Measurements from ENCODE around the gene ARVCF. TPM values are rescaled to one million over a fixed set of nuclear protein-coding genes. Genes with fewer than 3 reads are reported as not detected.

Gene ARVCF
- total and polyA plus RNA-seq, 2 experiments from 2014 or later = 15.6 to 122 TPM

- Mint-ChIP-seq H3K36me3 (ENCODE audit: low read depth) (no peaks in the 10 kb centered on the region), H3K4me1 (peaks cover 3% of the 10 kb centered on the region; the same call in 2 of the 3 replicates), H3K27ac (no peak overlapping the region; the same call in 1 of the 2 replicates), H3K4me3 (no peak overlapping the region), H3K9me3 (no peaks in the 10 kb centered on the region), H3K27me3 (ENCODE audit: insufficient read depth, low read depth, poor library complexity) (peaks cover 9% of the 10 kb centered on the region)
- Histone ChIP-seq H3K4me2 (no peak overlapping the region), H2AFZ (no peak overlapping the region), H4K20me1 (replicated peaks; ENCODE audit: insufficient read depth) (no peaks in the 10 kb centered on the region), H3K27me3 (ENCODE audit: insufficient read depth) (no peaks in the 10 kb centered on the region), H3K4me1 (ENCODE audit: insufficient read depth) (peaks cover 8% of the 10 kb centered on the region; the same call in 1 of the 2 replicates), H3F3A (replicated peaks; ENCODE audit: low read depth) (no peaks in the 10 kb centered on the region), H3K27ac (ENCODE audit: low read depth) (no peak overlapping the region), H3K36me3 (ENCODE audit: insufficient read depth) (no peaks in the 10 kb centered on the region), H3K9me2 (ENCODE audit: insufficient read depth) (no peaks in the 10 kb centered on the region), H3K79me2 (replicated peaks; ENCODE audit: insufficient read depth) (peaks cover 9% of the 10 kb centered on the region), H3K4me3 (no peak overlapping the region)
- TF ChIP-seq NANOG (IDR thresholded peaks at IDR 0.05; ENCODE audit: borderline replicate concordance) (no peak), CREB1 (CRISPR knock-in tag; IDR thresholded peaks at IDR 0.05; ENCODE audit: low read depth) (no peak), POLR2AphosphoS5 (IDR thresholded peaks at IDR 0.05; ENCODE audit: low read depth) (no peak)
- TF ChIP-seq, protein P1, sequence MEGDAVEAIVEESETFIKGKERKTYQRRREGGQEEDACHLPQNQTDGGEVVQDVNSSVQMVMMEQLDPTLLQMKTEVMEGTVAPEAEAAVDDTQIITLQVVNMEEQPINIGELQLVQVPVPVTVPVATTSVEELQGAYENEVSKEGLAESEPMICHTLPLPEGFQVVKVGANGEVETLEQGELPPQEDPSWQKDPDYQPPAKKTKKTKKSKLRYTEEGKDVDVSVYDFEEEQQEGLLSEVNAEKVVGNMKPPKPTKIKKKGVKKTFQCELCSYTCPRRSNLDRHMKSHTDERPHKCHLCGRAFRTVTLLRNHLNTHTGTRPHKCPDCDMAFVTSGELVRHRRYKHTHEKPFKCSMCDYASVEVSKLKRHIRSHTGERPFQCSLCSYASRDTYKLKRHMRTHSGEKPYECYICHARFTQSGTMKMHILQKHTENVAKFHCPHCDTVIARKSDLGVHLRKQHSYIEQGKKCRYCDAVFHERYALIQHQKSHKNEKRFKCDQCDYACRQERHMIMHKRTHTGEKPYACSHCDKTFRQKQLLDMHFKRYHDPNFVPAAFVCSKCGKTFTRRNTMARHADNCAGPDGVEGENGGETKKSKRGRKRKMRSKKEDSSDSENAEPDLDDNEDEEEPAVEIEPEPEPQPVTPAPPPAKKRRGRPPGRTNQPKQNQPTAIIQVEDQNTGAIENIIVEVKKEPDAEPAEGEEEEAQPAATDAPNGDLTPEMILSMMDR (conservative IDR thresholded peaks at IDR 0.05; ENCODE audit: low read depth in 2 of 2) = no peak
- no peak for DNase-seq (ENCODE audit: low spot score)
- no peak for ATAC-seq
These were observed 27.5 kb downstream of the ARVCF start for GRCh38 chr22:19988965-19989724.

- Histone ChIP-seq H3K9me2 (ENCODE audit: insufficient read depth) (no peaks in the 10 kb centered on the region), H3K4me1 (ENCODE audit: insufficient read depth) (peaks cover 8% of the 10 kb centered on the region; the same call in 1 of the 2 replicates), H3K4me2 (no peak overlapping the region), H4K20me1 (replicated peaks; ENCODE audit: insufficient read depth) (no peaks in the 10 kb centered on the region), H3K27ac (ENCODE audit: low read depth) (no peak overlapping the region), H3K79me2 (replicated peaks; ENCODE audit: insufficient read depth) (peaks cover 9% of the 10 kb centered on the region), H3K36me3 (ENCODE audit: insufficient read depth) (no peaks in the 10 kb centered on the region), H3F3A (replicated peaks; ENCODE audit: low read depth) (no peaks in the 10 kb centered on the region), H3K27me3 (ENCODE audit: insufficient read depth) (no peaks in the 10 kb centered on the region), H3K4me3 (no peak overlapping the region), H2AFZ (no peak overlapping the region)
- Mint-ChIP-seq H3K9me3 (no peaks in the 10 kb centered on the region), H3K27ac (no peak overlapping the region), H3K4me3 (no peak overlapping the region), H3K36me3 (ENCODE audit: low read depth) (no peaks in the 10 kb centered on the region), H3K27me3 (ENCODE audit: insufficient read depth, low read depth, poor library complexity) (peaks cover 7% of the 10 kb centered on the region), H3K4me1 (peaks cover 3% of the 10 kb centered on the region; the same call in 2 of the 3 replicates)
- no peak for DNase-seq (ENCODE audit: low spot score)
- ATAC-seq = no peak
- TF ChIP-seq, protein P2, sequence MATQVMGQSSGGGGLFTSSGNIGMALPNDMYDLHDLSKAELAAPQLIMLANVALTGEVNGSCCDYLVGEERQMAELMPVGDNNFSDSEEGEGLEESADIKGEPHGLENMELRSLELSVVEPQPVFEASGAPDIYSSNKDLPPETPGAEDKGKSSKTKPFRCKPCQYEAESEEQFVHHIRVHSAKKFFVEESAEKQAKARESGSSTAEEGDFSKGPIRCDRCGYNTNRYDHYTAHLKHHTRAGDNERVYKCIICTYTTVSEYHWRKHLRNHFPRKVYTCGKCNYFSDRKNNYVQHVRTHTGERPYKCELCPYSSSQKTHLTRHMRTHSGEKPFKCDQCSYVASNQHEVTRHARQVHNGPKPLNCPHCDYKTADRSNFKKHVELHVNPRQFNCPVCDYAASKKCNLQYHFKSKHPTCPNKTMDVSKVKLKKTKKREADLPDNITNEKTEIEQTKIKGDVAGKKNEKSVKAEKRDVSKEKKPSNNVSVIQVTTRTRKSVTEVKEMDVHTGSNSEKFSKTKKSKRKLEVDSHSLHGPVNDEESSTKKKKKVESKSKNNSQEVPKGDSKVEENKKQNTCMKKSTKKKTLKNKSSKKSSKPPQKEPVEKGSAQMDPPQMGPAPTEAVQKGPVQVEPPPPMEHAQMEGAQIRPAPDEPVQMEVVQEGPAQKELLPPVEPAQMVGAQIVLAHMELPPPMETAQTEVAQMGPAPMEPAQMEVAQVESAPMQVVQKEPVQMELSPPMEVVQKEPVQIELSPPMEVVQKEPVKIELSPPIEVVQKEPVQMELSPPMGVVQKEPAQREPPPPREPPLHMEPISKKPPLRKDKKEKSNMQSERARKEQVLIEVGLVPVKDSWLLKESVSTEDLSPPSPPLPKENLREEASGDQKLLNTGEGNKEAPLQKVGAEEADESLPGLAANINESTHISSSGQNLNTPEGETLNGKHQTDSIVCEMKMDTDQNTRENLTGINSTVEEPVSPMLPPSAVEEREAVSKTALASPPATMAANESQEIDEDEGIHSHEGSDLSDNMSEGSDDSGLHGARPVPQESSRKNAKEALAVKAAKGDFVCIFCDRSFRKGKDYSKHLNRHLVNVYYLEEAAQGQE (IDR thresholded peaks at IDR 0.05; ENCODE audit: unreplicated experiment) = no peak
- TF ChIP-seq ZNF114 (CRISPR knock-in tag; IDR thresholded peaks at IDR 0.05) (no peak), EZH2 (IDR thresholded peaks at IDR 0.05; ENCODE audit: low read depth, unreplicated experiment) (no peak), JUNB (IDR thresholded peaks at IDR 0.05; ENCODE audit: unreplicated experiment) (no peak), ZNF331 (CRISPR knock-in tag; IDR thresholded peaks at IDR 0.05; ENCODE audit: low read depth) (no peak), STAT1 (IDR thresholded peaks at IDR 0.05; ENCODE audit: unreplicated experiment) (no peak), POLR2AphosphoS5 (IDR thresholded peaks at IDR 0.05; ENCODE audit: low read depth) (no peak)
- TF ChIP-seq, protein P1 (conservative IDR thresholded peaks at IDR 0.05; ENCODE audit: low read depth in 2 of 2) = no peak
These were observed 28.3 kb downstream of the ARVCF start for GRCh38 chr22:19988331-19988808.
